Stimulated activated memory B cell treated with anti-CD40 and anti-IgM and Interleukin-4, amounts not matched to agents 10 μg/mL and 1 μg/mL and 100 μg/mL, for 72 hours (primary cell): ENCODE results near the gene PAGR1.
"Not testable (repeated sequence)": the region's sequence is repeated elsewhere in the genome, so short reads cannot be mapped to it uniquely, and the experiment has no call there.

Experiments
- ATAC-seq: fragments of 150-1000 bp; cut with Tn5 transposase; 2 replicates; pipeline ENCODE4 v1.10.0; 2021
- H3K27ac Mint-ChIP-seq: one replicate; pipeline ENCODE4 v1.8.0; 2022; ENCODE audit warnings: mild to moderate bottlenecking, mixed read lengths
- H3K27me3 Mint-ChIP-seq: one replicate; pipeline ENCODE4 v1.8.0; 2022; ENCODE audit warnings: mixed read lengths
- H3K36me3 Mint-ChIP-seq: one replicate; pipeline ENCODE4 v1.8.0; 2022; ENCODE audit warnings: mixed read lengths
- H3K4me1 Mint-ChIP-seq: one replicate; pipeline ENCODE4 v1.8.0; 2022; ENCODE audit warnings: mixed read lengths
- H3K4me3 Mint-ChIP-seq: one replicate; pipeline ENCODE4 v1.8.0; 2022; ENCODE audit warnings: mild to moderate bottlenecking, moderate library complexity, mixed read lengths
- H3K9me3 Mint-ChIP-seq: one replicate; pipeline ENCODE4 v1.8.0; 2022; ENCODE audit warnings: mixed read lengths

The PAGR1 gene

DNA sequence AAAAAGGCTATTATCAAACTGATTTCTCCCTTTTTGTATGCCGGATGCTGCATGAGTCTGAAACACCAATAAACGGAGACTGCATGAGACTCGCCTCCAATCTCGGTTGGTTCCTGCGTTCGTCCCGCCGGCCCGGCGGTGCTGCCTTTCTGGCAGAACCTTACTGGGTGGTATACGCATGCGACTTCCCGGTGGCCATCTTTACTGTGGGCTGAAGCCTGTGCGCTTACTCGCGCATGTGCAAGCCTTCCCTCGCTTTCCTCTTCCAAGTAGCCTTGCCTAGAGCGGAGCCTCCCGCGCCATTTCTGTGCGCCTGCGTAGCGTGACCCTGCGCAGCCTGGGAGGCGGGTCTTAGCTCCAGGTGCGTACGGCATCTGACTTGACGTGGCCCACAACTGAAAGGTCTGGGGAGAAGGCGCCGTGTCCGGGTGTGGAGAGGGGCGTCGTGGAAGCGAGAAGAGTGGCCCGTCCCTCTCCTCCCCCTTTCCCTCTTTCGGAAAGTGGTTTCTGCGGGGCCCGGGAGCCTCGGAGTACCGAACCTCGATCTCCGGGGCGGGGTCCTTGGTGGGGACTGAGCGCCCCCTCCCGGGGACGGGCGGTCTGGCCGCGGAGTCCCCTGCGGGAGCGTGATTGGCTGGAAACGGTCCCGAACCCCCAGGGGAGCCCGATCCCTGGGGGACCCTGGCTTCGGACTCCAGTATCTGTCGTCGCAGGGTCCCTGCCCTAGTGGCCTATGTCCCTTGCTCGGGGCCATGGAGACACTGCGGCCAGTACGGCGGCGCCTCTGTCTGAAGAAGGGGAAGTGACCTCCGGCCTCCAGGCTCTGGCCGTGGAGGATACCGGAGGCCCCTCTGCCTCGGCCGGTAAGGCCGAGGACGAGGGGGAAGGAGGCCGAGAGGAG is at the start of gene PAGR1:
Gene PAGR1 (plus strand): TSS at position 360 of the 901 bp plus-strand sequence. CDS start 374 bp downstream, at position 734.
- peak within 1 kb of the TSS; percentile 94 for H3K27ac Mint-ChIP-seq
- no peaks in the 10 kb centered on the region for H3K27me3 Mint-ChIP-seq
- H3K36me3 Mint-ChIP-seq, result peaks cover 21% of the 10 kb centered on the region
- H3K9me3 Mint-ChIP-seq, result no peaks in the 10 kb centered on the region
- ATAC-seq, result peak; percentile 87
- peak within 1 kb of the TSS; percentile 94 for H3K4me3 Mint-ChIP-seq
- peaks cover 75% of the 10 kb centered on the region for H3K4me1 Mint-ChIP-seq

DNA sequence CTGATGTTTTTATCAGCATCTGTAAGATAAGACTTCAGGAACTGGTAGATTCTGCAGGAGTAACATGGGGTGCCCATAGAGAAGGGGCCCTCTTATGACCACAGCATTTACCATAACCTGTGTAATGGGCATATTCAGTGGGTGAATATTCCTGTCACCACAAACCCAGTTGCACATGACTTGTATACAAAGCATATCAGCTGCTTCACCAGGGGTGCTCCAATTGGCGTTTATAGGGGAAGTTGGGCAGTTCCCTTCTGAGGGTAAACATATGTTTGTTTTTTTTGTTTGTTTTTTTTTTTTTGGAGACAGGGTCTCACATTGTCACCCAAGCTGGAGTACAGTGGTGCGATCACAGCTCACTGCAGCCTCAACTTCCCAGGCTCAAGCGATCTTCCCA is 49.4 kb upstream of the PAGR1 start:
- Mint-ChIP-seq H3K9me3 (no peaks in the 10 kb centered on the region), H3K27me3 (no peaks in the 10 kb centered on the region)

DNA sequence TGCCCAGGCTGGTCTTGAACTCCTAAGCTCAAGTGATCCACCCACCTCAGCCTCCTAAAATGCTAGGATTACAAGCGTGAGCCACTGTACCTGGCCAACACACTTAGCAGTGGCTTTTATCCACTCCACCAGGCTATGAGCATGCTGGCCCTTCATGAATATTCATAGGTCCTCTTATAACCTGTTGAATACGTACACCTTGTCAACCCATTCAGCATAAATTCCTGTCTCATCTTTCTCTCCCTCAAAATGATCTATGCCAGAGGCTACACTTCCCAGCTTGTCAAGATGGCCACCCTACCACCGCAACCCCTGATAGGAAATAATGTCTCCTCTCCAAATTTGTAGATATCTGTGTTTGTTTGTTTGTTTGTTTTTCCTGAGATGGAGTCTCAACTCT is 48.9 kb upstream of the PAGR1 start:
- no peak for ATAC-seq
- H3K27ac Mint-ChIP-seq, result no peak overlapping the region
- no peaks in the 10 kb centered on the region for H3K9me3 Mint-ChIP-seq
- H3K4me1 Mint-ChIP-seq, result peaks cover under 1% of the 10 kb centered on the region
- H3K4me3 Mint-ChIP-seq, result no peak overlapping the region
- H3K36me3 Mint-ChIP-seq, result no peaks in the 10 kb centered on the region
- no peaks in the 10 kb centered on the region for H3K27me3 Mint-ChIP-seq

More for the DNA sequence above, 49.4 kb upstream of the PAGR1 start:
- no peak for ATAC-seq
- peak overlapping the region; percentile 0 for H3K27ac Mint-ChIP-seq
- H3K4me3 Mint-ChIP-seq, result no peak overlapping the region
- H3K4me1 Mint-ChIP-seq, result no peaks in the 10 kb centered on the region
- H3K36me3 Mint-ChIP-seq, result no peaks in the 10 kb centered on the region

DNA sequence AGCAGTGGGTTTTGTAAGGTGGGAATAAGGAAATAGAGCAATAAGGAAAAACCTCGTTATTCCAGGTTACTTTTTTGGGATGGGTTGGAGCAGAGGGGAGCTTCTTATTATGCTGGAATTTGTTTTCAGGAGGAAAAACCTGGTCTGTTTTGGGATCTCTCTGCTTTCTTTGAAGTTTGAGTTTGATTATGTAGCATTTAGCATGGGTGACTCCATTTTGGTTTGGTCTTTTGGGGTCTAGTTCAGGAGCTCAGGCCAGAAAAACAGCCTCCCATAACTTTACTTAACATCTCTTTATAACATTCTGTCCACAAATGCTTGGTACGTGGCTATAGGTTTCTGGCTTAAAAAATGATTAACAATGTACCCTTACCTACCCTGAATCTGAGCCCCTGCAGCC is 46.4 kb upstream of the PAGR1 start:
- Mint-ChIP-seq H3K4me1 (peaks cover 6% of the 10 kb centered on the region), H3K4me3 (no peak overlapping the region), H3K27ac (peak overlapping the region; percentile 31), H3K36me3 (no peaks in the 10 kb centered on the region), H3K9me3 (no peaks in the 10 kb centered on the region), H3K27me3 (no peaks in the 10 kb centered on the region)
- ATAC-seq, result no peak

DNA sequence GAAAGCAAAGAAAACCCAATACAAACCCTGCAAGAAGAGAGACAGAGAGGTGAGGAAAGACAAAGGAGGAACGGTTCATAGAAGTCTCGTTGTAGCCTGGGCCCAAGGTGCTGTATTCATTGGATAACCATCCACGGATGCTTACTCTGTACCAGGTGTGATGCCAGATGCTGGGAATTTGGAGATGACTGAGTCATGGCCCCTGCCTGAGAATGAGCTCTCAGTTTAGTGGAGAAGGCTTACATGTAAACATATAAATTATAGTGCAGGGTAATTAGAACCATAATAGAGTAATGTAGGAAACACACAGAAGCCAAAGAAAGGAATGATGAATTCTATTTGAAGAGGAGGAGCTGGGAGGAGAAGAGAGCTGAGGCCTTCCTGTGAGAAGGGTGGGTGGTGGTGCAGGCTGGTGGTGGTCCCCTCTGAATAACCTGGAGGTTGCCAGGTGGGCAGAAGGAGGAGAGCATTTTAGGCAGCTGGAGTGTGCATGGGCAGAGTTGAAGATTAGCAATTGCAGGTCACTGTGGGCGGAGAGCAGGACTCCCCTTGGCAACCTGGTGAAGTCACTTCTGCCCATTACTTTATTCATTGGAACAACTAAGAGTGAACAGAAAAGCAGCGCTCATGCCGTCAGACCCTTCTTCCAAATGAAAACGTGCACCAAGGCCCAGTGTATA is 45.6 kb upstream of the PAGR1 start:
- ATAC-seq, result no peak
- Mint-ChIP-seq H3K27ac (peak overlapping the region; percentile 31), H3K4me3 (no peak overlapping the region), H3K9me3 (no peaks in the 10 kb centered on the region), H3K36me3 (no peaks in the 10 kb centered on the region), H3K27me3 (no peaks in the 10 kb centered on the region), H3K4me1 (peaks cover 6% of the 10 kb centered on the region)

DNA sequence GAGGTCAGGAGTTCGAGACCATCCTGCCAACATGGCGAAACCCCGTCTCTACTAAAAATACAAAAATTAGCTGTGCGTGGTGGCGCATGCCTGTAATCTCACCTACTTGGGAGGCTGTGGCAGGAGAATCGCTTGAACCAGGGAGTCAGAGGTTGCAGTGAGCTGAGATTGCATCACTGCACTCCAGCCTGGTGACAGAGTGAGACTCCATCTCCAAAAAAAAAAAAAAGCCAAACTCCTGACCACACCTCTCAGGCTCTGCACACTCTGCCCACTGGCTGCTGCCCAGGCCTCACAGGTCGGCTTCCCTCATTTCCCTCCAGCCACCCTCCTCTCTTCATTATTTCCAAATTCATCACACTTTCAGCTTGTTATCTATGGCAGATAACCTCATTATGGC is 43.6 kb upstream of the PAGR1 start:
- H3K27me3 Mint-ChIP-seq, H3K9me3 Mint-ChIP-seq, H3K4me1 Mint-ChIP-seq, H3K4me3 Mint-ChIP-seq, ATAC-seq, H3K36me3 Mint-ChIP-seq, H3K27ac Mint-ChIP-seq: not testable (repeated sequence)

DNA sequence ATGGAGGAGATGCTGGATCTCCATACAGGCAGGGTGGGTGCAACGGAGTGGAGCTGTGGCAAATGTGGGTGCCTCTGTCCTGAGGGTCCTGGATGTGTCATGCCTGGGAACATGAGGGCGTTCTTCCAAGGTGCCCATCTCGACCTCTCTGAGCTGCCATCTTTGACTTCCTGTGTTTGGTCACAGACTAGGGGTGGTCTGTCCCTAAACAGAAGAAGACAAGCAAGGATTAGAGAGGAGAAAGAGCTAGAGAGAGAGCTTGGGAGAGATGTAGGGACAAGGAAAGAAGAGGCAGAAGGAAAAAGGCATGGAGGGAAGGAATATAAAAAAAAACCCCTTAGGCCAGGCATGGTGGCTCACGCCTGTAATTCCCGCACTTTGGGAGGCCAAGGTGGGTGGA is 41.2 kb upstream of the PAGR1 start:
- H3K9me3 Mint-ChIP-seq, result no peaks in the 10 kb centered on the region
- peaks cover 6% of the 10 kb centered on the region for H3K4me1 Mint-ChIP-seq
- H3K4me3 Mint-ChIP-seq, result no peak overlapping the region
- no peaks in the 10 kb centered on the region for H3K27me3 Mint-ChIP-seq
- H3K27ac Mint-ChIP-seq, result no peak overlapping the region
- no peak for ATAC-seq
- H3K36me3 Mint-ChIP-seq, result no peaks in the 10 kb centered on the region

DNA sequence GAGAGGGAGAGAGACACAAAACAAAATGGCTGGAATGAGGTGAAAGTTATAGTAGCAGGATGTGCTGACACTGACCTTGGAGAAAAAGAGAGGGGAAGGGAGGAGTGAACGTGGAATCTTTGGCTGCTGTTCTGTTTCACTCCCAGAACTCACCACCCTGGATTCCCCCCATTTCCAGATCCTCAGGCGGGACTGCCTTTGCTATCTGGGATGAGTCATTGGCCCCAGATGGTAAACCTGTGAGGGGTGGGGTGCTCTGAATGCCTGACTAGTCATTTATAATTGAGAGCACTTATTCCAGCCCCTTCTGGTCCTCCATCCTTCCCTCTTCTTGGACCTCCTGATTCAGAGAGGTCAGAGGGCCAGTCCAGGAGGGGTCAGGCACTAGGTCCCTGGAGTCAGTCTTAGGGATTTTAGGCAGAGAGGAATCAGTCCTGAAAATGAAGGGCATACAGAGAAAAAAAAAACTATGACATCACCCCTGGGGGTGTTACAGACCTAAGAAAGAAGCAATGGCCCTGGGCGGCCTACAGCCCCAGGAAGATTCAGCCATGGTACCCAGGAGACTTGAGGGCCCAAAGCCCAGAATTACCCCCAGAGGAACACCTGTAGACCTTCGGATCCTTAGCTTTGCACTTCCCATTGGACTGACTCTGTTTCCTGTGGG is 40.1 kb upstream of the PAGR1 start:
- Mint-ChIP-seq H3K27ac (no peak overlapping the region), H3K36me3 (no peaks in the 10 kb centered on the region), H3K4me1 (peaks cover 7% of the 10 kb centered on the region), H3K4me3 (no peak overlapping the region), H3K27me3 (no peaks in the 10 kb centered on the region), H3K9me3 (no peaks in the 10 kb centered on the region)
- no peak for ATAC-seq

DNA sequence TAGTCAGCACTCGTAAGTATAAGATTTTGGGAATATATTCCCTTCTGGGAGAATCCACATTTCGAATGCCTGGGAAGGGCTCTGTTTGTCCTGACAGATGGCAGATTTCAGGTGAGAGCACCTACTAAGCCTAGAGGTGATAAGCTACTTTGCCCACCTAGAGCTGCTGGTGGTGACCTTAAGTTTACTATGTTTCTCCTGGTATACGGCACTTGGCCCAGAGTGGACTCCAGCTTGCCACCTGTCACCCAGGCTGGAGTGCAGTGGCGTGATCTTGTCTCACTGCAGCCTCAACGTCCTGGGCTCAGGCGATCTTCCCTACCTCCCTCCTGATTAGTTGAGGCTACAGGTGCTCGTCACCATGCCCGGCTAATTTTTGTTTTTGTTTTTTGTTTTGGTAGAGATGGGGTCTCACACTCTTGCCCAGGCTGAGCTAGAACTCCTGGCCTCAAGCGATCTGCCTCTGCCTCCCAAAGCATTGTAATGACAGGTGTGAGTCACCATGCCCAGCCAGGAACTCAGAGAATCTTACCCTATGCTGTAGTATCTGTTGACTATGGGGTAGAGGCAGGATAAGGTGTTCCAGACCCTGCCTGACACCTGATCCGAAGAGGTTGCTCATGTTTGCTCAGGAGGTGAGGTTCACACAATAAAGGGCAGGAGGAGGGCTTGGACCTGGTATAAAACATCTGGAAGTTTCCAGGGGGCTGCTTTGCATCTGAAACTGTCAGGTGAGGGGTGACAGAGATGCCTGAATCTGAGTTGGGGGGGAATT is 38.2 kb upstream of the PAGR1 start, which contains the start of gene ZG16:
Gene ZG16 (plus strand): TSS at position 681 of the 775 bp plus-strand sequence. CDS start 1,011 bp downstream, outside the sequence.
- no peaks in the 10 kb centered on the region for H3K27me3 Mint-ChIP-seq

DNA sequence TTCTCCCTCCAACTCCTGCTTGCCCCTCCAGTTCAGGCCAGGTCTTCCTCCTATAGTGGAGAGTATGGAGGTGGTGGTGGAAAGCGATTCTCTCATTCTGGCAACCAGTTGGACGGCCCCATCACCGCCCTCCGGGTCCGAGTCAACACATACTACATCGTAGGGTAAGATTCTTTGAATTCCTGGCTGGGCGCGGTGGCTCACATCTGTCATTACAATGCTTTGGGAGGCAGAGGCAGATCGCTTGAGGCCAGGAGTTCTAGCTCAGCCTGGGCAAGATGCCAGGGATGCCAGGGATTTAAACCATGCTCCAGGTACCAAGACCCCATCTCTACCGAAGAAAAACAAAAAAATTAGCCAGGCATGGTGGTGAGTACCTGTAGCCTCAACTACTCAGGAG is 36.5 kb upstream of the PAGR1 start:
- H3K27me3 Mint-ChIP-seq, result no peaks in the 10 kb centered on the region

More for the DNA sequence above, 38.2 kb upstream of the PAGR1 start, which contains the start of gene ZG16:
- H3K4me3 Mint-ChIP-seq, result no peak within 1 kb of the TSS
- ATAC-seq, result no peak
- no peaks in the 10 kb centered on the region for H3K9me3 Mint-ChIP-seq
- peaks cover 7% of the 10 kb centered on the region for H3K4me1 Mint-ChIP-seq
- no peaks in the 10 kb centered on the region for H3K36me3 Mint-ChIP-seq
- H3K27ac Mint-ChIP-seq, result no peak within 1 kb of the TSS

DNA sequence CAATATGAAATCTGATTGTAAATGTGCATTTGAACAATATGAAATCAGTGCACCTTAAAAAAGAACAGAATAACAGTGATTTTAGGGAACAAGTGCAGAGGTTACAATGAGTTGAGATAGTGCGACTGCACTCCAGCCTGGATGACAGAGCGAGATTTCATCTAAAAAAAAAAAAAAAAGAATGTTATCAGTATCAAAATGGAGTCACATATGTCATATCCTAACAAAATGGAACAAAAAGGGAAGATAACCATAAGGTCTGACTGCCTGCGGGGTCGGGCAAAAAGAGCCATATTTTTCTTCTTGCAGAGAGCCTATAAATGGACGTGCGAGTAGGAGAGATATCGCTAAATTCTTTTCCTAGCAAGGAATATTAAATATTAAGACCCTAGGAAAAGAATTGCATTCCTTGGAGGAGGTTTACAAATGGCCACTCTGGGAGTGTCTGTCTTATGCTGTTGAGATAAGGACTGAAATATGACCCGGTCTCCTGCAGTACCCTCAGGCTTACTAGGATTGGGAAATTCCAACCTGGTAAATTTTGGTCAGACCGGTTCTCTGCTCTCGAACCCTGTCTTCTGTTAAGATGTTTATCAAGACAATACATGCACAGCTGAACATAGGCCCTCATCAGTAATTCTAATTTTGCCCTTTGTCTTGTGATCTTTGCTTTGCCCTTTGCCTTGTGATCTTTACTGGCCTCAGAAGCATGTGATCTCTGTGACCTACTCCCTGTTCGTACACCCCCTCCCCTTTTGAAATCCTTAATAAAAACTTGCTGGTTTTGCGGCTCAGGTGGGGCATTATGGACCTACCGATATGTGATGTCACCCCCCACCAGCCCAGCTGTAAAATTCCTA is 32.6 kb upstream of the PAGR1 start:
- Mint-ChIP-seq H3K27ac (peak overlapping the region; percentile 45), H3K4me1 (peaks cover 16% of the 10 kb centered on the region)
- not testable (repeated sequence) for H3K9me3 Mint-ChIP-seq, H3K36me3 Mint-ChIP-seq, H3K27me3 Mint-ChIP-seq, ATAC-seq, H3K4me3 Mint-ChIP-seq

More for the DNA sequence above, 36.5 kb upstream of the PAGR1 start:
- ATAC-seq, result no peak
- no peaks in the 10 kb centered on the region for H3K36me3 Mint-ChIP-seq
- no peak overlapping the region for H3K4me3 Mint-ChIP-seq
- H3K27ac Mint-ChIP-seq, result no peak overlapping the region
- no peaks in the 10 kb centered on the region for H3K9me3 Mint-ChIP-seq
- peaks cover 7% of the 10 kb centered on the region for H3K4me1 Mint-ChIP-seq

DNA sequence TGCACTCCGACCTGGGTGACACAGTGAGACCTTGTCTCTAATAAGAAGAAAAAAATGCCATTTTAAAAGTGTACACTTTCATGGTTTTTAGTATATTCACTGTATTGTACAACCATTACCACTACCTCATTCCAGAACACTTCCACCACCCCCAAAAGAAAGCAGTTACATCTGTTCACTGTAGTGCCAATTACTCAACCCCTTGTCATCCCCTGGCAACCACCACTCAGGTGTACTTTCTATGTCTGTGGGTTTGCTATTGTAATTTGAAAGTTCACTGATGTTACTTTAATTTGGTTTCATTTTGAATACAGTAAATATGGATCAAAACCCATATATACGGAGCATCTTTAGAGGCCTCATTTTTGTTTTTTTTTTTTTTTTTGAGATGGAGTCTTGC is 31.8 kb upstream of the PAGR1 start:
- H3K27me3 Mint-ChIP-seq, result no peaks in the 10 kb centered on the region
- no peaks in the 10 kb centered on the region for H3K9me3 Mint-ChIP-seq
- no peaks in the 10 kb centered on the region for H3K36me3 Mint-ChIP-seq
- H3K4me3 Mint-ChIP-seq, result no peak overlapping the region
- ATAC-seq, result no peak
- peaks cover 16% of the 10 kb centered on the region for H3K4me1 Mint-ChIP-seq
- H3K27ac Mint-ChIP-seq, result peak overlapping the region; percentile 77

DNA sequence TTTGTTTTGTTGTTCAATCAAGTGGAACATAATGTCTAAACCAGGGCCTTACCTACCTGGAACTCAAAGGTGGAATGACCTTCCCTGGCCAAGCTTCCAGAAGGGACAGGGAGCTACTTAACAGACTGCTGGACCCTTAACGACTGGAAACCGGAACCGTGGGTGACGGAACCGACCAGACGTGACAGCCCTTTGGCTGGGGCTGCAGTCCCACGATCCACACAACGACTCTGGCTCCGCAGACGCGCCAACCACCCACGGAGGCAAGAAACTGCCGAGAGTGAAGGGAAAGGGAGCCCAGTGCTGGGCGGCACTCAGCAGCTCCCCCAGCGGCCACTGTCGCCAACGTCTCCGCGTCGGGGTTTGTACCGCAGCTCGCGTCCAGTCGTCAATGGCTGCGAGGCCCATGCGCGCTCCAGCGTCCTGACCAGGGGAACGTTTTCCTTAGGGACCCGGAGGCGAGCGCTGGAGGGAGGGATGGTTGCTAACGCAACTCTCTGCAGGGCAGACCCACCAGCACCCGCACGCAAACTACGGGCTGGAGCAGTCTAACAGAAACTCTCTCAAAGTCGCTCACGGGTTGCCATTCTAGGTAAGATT is 31.0 kb upstream of the PAGR1 start:
- peak overlapping the region; percentile 72 for H3K4me3 Mint-ChIP-seq
- peak; percentile 86 for ATAC-seq
- no peaks in the 10 kb centered on the region for H3K27me3 Mint-ChIP-seq
- no peaks in the 10 kb centered on the region for H3K36me3 Mint-ChIP-seq
- H3K9me3 Mint-ChIP-seq, result no peaks in the 10 kb centered on the region
- H3K4me1 Mint-ChIP-seq, result peaks cover 16% of the 10 kb centered on the region
- peak overlapping the region; percentile 77 for H3K27ac Mint-ChIP-seq

DNA sequence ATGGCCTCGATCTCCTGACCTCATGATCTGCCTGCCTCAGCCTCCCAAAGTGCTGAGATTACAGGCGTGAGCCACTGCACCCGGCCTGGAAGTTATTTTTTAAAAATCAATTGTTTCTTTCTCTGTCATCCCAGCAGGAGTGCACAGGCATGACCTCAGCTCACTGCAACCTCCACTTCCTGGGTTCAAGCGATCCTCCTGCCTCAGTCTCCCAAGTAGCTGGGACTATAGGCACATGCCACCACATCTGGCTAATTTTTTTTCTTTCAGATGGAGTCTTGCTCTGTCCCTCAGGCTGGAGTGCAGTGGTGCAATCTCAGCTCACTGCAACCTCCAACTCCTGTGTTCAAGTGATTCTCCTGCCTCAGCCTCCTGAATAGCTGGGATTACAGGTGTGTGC is 28.8 kb upstream of the PAGR1 start:
- H3K27ac Mint-ChIP-seq, H3K9me3 Mint-ChIP-seq: not testable (repeated sequence)

More for the DNA sequence above, 28.8 kb upstream of the PAGR1 start:
- H3K27me3 Mint-ChIP-seq, H3K4me3 Mint-ChIP-seq, H3K36me3 Mint-ChIP-seq, ATAC-seq: not testable (repeated sequence)
- H3K4me1 Mint-ChIP-seq, result peaks cover 16% of the 10 kb centered on the region
